PC-9 (cell line): ENCODE results near the gene ZMIZ1. TPM values are rescaled to one million over a fixed set of nuclear protein-coding genes. Genes with fewer than 3 reads are reported as not detected.
A peak's percentile ranks its signal among the peaks of the same experiment; 100 is the strongest.

ENCODE experiments used
- BruUV-seq: library from RNA; stranded (reverse); fragments of 400-500 nt; replicated peaks from 2 replicates; lab custom pipeline; 2021; lab: Mats Ljungman, UMichigan
- CTCF ChIA-PET: fragments of 300-600 bp; sonication (Branson Sonifier 250); formaldehyde crosslinking; loops from one replicate; lab custom pipeline; 2022; ENCODE audit warnings: antibody characterized with exemption; lab: Charles Lee
- POLR2A ChIA-PET: fragments of 300-600 bp; sonication (Branson Sonifier 250); formaldehyde crosslinking; loops from one replicate; lab custom pipeline; 2022; ENCODE audit warnings: antibody characterized with exemption; ENCODE audit not compliant: unreplicated experiment; lab: Charles Lee
- DNase-seq, 2 experiments: peaks; one replicate each; pipeline versions ENCODE4 v3.0.0 to v3.0.0-alpha.2; 2015 to 2022; ENCODE audit warnings: mixed read lengths in 1 of 2
- H2AFZ ChIP-seq: fragments of 200-600 bp; sonication (generic); 2 replicates; pipeline ENCODE4 v1.8.1; 2017; ENCODE audit warnings: antibody characterized with exemption
- H3F3A ChIP-seq: fragments of 200-600 bp; sonication (generic); 2 replicates; pipeline ENCODE4 v1.8.1; 2017; ENCODE audit warnings: antibody characterized with exemption, mild to moderate bottlenecking, low read depth; ENCODE audit not compliant: insufficient read depth
- H3K27ac ChIP-seq: fragments of 200-600 bp; sonication (generic); 2 replicates; pipeline ENCODE4 v1.6.1; 2016; ENCODE audit warnings: mixed run types
- H3K27me3 ChIP-seq: fragments of 200-600 bp; sonication (generic); 2 replicates; pipeline ENCODE4 v1.6.1; 2016; ENCODE audit warnings: low read depth, mixed run types; ENCODE audit not compliant: insufficient read depth
- H3K36me3 ChIP-seq: fragments of 200-600 bp; sonication (generic); 2 replicates; pipeline ENCODE4 v1.6.1; 2016; ENCODE audit warnings: low read depth, mixed run types
- H3K4me1 ChIP-seq: fragments of 200-600 bp; sonication (generic); replicated peaks from 2 replicates; pipeline ENCODE4 v1.6.1; 2016; ENCODE audit warnings: mixed run types; ENCODE audit not compliant: insufficient read depth
- H3K4me2 ChIP-seq: fragments of 200-600 bp; sonication (generic); 2 replicates; pipeline ENCODE4 v1.6.1; 2017; ENCODE audit warnings: mixed run types
- H3K4me3 ChIP-seq: fragments of 200-600 bp; sonication (generic); 2 replicates; pipeline ENCODE4 v1.6.1; 2016; ENCODE audit warnings: mixed run types
- H3K79me2 ChIP-seq: fragments of 200-600 bp; sonication (generic); 2 replicates; pipeline ENCODE4 v1.6.1; 2017; ENCODE audit warnings: low read depth, mixed run types
- H3K9me2 ChIP-seq: fragments of 200-600 bp; sonication (generic); 2 replicates; pipeline ENCODE4 v1.8.1; 2017; ENCODE audit warnings: mild to moderate bottlenecking; ENCODE audit not compliant: insufficient read depth
- H3K9me3 ChIP-seq: fragments of 200-600 bp; sonication (generic); 2 replicates; pipeline ENCODE4 v1.8.1; 2016; ENCODE audit warnings: low read depth; ENCODE audit not compliant: insufficient read depth
- H4K20me1 ChIP-seq: fragments of 200-600 bp; sonication (generic); 2 replicates; pipeline ENCODE4 v1.8.1; 2017; ENCODE audit not compliant: insufficient read depth
- EZH2 ChIP-seq: fragments of 200-600 bp; sonication (generic); IDR thresholded peaks from 2 replicates; pipeline ENCODE4 v1.8.0; 2017; ENCODE audit warnings: antibody characterized with exemption, low read depth
- intact Hi-C: fragments of 100-400 bp; cut with micrococcal nuclease; formaldehyde crosslinking; loops from one replicate; pipeline ENCODE4 v1.10.0; 2022; ENCODE audit not compliant: unreplicated experiment
- total RNA-seq: library from RNA; stranded (reverse); gene quantifications from 2 replicates; pipeline ENCODE4 v1.2.3, GENCODE V29; 2021
- TF ChIP-seq, protein P1 (sequence below): fragments of 200-600 bp; sonication (generic); conservative IDR thresholded peaks from 2 replicates; pipeline ENCODE4 v1.6.1; 2017; ENCODE audit warnings: mixed run types, antibody characterized with exemption, mild to moderate bottlenecking, moderate library complexity

Gene ZMIZ1
- total RNA-seq, 1 experiment from 2014 or later: 47.6 TPM

DNA sequence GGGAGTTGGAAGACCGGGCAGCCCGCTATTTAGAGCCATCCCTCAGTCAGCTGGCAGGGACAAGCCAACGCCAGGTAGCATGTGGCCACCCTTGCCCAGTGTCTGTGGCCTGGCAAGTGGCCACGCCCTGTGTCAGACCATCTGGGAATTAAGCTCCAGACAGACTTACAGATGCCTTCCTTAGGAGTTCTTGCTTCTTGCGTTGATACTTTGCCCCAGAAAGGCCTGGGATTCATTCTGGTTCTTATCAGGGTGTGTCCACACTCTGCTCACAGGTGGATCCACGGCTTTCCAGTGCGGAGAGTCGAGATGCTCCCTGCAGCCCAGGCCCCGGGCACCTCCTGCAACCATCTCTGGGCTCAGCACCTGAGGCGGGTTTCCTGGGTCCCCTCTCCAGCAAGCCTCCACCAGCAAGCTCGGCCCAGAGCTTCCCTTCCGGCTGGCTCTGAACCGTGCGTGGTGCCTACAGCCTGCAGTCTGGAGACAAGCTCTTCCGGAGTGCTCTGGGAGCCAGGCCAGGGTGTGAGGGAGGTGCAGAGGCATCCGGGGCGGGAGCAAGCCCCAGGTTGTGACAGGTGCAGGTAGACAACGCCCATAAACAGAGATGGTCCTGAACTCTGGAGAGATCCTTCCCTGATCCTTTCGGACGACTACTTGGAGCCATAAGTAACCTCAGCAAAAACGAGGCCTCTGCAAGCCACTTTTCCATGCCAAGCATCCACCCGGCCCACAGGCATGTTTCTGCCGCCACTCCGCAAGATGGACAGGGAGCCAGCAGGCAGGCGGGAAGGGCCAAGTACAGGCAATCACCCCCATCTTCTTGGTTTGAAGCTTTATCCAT, 246.2 kb downstream of the ZMIZ1 start:
- no peaks in the 10 kb centered on the region for H3K27me3 ChIP-seq
- POLR2A ChIA-PET: interaction anchor here (0.7 kb wide), 1 partner anchor 75 kb away, joined by 3 read pairs; no protein-coding TSS in a partner anchor
- H3K4me1 ChIP-seq: peaks cover 40% of the 10 kb centered on the region
- intact Hi-C loops: loop anchor here (1.0 kb wide), 1 partner anchor 16 kb away; no protein-coding TSS in a partner anchor
- no peak for TF ChIP-seq EZH2
- TF ChIP-seq, protein P1, sequence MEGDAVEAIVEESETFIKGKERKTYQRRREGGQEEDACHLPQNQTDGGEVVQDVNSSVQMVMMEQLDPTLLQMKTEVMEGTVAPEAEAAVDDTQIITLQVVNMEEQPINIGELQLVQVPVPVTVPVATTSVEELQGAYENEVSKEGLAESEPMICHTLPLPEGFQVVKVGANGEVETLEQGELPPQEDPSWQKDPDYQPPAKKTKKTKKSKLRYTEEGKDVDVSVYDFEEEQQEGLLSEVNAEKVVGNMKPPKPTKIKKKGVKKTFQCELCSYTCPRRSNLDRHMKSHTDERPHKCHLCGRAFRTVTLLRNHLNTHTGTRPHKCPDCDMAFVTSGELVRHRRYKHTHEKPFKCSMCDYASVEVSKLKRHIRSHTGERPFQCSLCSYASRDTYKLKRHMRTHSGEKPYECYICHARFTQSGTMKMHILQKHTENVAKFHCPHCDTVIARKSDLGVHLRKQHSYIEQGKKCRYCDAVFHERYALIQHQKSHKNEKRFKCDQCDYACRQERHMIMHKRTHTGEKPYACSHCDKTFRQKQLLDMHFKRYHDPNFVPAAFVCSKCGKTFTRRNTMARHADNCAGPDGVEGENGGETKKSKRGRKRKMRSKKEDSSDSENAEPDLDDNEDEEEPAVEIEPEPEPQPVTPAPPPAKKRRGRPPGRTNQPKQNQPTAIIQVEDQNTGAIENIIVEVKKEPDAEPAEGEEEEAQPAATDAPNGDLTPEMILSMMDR: no peak
- no peaks in the 10 kb centered on the region for H3K9me2 ChIP-seq
- H2AFZ ChIP-seq: no peak overlapping the region
- H4K20me1 ChIP-seq: no peaks in the 10 kb centered on the region
- CTCF ChIA-PET: interaction anchor here (1.0 kb wide), 1 partner anchor 22 kb away, joined by 5 read pairs; no protein-coding TSS in a partner anchor
- H3K36me3 ChIP-seq: no peaks in the 10 kb centered on the region; the same call in 1 of the 2 replicates
- no TSS peak for BruUV-seq
- DNase-seq: peak in 1 of 2 experiments; percentile 62
- H3K27ac ChIP-seq: peak overlapping the region; percentile 27; the same call in 1 of the 2 replicates
- H3K9me3 ChIP-seq: no peaks in the 10 kb centered on the region; the same call in 1 of the 2 replicates
- H3F3A ChIP-seq: peaks cover 43% of the 10 kb centered on the region; the same call in 1 of the 2 replicates
- no peak overlapping the region for H3K4me3 ChIP-seq
- no peak overlapping the region for H3K4me2 ChIP-seq
- H3K79me2 ChIP-seq: no peaks in the 10 kb centered on the region

DNA sequence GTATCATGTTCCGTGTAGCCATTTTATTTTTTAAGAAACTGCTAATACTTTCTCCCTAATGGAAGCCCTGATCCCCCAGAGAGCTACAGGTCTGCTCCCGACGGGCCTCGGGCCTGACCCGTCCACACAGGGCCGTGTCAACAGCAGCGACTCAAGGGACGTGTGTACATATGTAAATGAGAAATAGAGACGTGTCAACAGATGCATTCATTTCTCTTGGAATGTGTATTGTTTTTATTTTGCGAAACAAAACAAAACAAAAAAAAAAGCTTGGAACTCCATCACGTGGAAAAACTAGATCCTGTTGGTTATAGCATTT, 246.8 kb downstream of the ZMIZ1 start:
- Histone ChIP-seq H3K79me2 (no peaks in the 10 kb centered on the region), H3K4me3 (no peak overlapping the region), H2AFZ (no peak overlapping the region), H3K36me3 (no peaks in the 10 kb centered on the region; the same call in 1 of the 2 replicates), H3K9me2 (no peaks in the 10 kb centered on the region), H3K27me3 (no peaks in the 10 kb centered on the region), H3K9me3 (no peaks in the 10 kb centered on the region; the same call in 1 of the 2 replicates), H3K27ac (0 out of 2 replicates have a peak overlapping the region, but pooled peaks have one; percentile 82), H4K20me1 (no peaks in the 10 kb centered on the region), H3F3A (peaks cover 49% of the 10 kb centered on the region; the same call in 1 of the 2 replicates), H3K4me1 (peaks cover 46% of the 10 kb centered on the region), H3K4me2 (no peak overlapping the region)
- intact Hi-C loops: loop anchor here (1.0 kb wide), 1 partner anchor 16 kb away; no protein-coding TSS in a partner anchor
- TF ChIP-seq EZH2: no peak
- TF ChIP-seq, protein P1: no peak
- CTCF ChIA-PET: interaction anchor here (0.6 to 1.0 kb wide), 2 partner anchors 23 to 30 kb away, joined by 3 to 5 read pairs; no protein-coding TSS in a partner anchor
- DNase-seq: no peak
- POLR2A ChIA-PET: interaction anchor here (0.7 kb wide), 1 partner anchor 76 kb away, joined by 3 read pairs; no protein-coding TSS in a partner anchor
- no TSS peak for BruUV-seq

DNA sequence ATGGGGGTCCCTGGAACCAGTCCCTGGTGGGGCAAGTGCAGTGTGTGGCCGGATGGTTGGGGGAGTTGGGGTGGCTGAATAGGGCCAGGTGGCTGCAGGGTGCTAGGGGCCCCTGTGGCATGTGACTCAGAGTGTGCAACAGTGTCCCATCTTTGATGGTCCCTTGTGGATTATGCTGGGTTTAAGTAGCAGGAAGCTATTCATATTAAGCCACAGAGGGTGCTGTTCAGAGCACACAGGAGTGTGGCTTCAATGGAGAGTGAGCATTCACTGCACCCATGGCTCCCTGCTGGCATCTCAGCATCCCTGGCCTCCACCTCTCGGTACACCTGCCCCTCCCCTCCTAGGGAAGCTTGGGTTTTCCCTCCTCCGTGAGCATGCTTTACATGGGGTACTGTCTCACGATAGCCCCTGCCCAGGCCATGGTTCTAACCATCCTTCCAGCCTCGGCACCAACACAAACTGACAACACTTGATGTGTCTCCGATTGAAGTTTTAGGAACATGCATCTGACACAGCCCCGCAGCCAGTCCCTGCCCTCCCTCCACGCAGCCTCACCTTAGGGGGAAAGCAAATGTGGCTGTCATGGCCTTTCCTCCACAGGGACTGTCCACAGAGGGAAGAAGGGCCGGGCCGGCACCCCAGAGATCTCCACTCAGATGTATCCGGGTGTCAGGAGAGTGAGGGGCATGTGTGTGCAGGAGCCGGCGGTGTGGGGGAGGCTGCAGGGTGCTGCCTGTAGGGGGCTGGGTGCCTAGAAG, 248.1 kb downstream of the ZMIZ1 start:
- ChIA-PET CTCF (interaction anchor here (1.0 kb wide), 1 partner anchor 17 kb away, joined by 3 read pairs; no protein-coding TSS in a partner anchor), POLR2A (interaction anchor here (0.6 kb wide), 1 partner anchor 1377 kb away, joined by 3 read pairs; no protein-coding TSS in a partner anchor)
- no TSS peak for BruUV-seq
- Histone ChIP-seq H3K27ac (peak overlapping the region; percentile 82), H3K4me3 (no peak overlapping the region; the same call in 1 of the 2 replicates), H4K20me1 (no peaks in the 10 kb centered on the region), H3K4me1 (peaks cover 58% of the 10 kb centered on the region), H3K27me3 (no peaks in the 10 kb centered on the region), H2AFZ (no peak overlapping the region), H3K9me3 (no peaks in the 10 kb centered on the region; the same call in 1 of the 2 replicates), H3K9me2 (no peaks in the 10 kb centered on the region), H3F3A (peaks cover 60% of the 10 kb centered on the region; the same call in 1 of the 2 replicates), H3K79me2 (no peaks in the 10 kb centered on the region), H3K36me3 (no peaks in the 10 kb centered on the region; the same call in 1 of the 2 replicates), H3K4me2 (peak overlapping the region; percentile 59)
- DNase-seq: no peak
- intact Hi-C loops: no loop called here
- TF ChIP-seq, protein P1: no peak
- TF ChIP-seq EZH2: no peak
